GM20000 (cell line): Measurements from ENCODE around the gene FAM98A.

Experiments
- DNase-seq: peaks from one replicate; pipeline ENCODE4 v3.0.0; 2012; ENCODE audit warnings: low spot score
- CTCF ChIP-seq: IDR thresholded peaks from 2 replicates; pipeline ENCODE4 v1.5.1; 2012; ENCODE audit warnings: mild to moderate bottlenecking, control low read depth; ENCODE audit errors: extremely low read depth, missing control alignments

FAM98A gene

GRCh38 chr2:33607251-33607721 lies 8.2 kb upstream of the FAM98A start:
- TF ChIP-seq CTCF = no peak
- no peak for DNase-seq

- DNase-seq = no peak
- no peak for TF ChIP-seq CTCF
Measured at GRCh38 chr2:33606622-33607021, 7.5 kb upstream of the FAM98A start.

DNA sequence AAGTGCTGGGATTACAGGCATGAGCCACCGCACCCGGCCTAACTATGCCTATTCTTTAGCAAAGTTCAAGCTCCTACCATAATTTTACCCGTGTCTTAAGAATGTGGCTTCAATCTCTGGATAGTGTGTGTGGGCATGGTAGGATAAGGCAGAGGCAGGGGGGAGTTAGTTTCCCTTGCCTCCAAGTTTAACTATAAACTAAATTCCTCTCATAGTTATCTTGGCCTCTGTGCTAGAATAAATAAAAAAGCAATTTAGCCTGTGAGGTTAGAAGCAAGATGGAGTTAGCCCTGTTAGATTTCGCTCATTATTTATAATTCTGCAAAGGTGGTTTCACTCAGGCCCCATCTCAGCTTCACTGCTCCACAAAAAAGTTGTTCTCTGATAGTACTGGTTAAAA lies 7.0 kb upstream of the FAM98A start:
- no peak for TF ChIP-seq CTCF

GRCh38 chr2:33605056-33605455 lies 6.0 kb upstream of the FAM98A start:
- DNase-seq = no peak
- TF ChIP-seq CTCF = no peak

More for the DNA sequence above, 7.0 kb upstream of the FAM98A start:
- DNase-seq = no peak

DNA sequence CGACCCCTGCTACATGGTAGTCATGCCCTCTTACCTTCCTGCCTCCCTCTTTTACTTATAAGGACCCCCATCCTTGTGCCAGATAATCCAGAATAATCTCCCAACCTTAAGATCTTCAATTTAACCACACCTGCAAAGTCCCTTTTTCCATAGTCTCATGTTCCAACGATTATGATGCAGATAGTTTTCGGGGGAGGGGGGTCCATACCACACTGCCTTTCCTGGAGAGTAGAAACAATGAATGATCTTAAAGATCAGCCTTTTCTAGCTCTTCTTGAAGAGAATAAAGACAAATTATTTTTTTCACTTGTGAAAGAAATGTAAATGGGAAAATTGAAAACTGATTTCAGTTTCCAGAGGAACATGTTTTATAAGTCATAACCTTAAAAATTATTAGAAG lies 4.3 kb upstream of the FAM98A start:
- no peak for TF ChIP-seq CTCF
- no peak for DNase-seq

DNA sequence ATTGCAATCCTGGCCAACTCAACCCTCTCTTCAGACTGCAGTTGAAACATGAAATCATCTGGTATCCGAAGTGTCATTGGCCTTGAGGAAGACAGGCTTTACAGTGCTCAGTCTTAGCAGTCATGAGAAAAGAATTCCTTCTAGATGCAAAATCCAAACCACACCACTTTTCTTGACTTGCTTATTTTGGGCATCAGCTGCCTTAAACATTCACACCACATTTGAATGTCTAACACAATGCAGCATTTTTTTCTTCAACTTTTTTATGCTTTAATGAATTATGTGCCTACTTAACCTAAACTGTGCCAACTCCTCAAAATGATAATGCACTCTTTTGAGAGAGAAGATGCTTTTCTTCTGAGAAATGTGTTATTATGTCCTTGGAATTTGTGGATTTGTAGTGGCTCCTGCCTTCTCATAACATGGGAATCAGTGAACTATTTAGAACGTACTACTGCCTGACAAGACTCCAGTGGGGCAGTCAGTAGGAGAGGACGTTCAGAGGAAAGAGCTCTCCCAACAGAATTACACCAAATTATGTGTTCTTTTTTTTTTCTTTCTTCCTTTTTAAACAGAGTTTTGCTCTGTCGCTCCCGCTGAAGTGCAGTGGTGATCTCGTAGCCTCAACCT lies 3.2 kb upstream of the FAM98A start:
- TF ChIP-seq CTCF = no peak
- no peak for DNase-seq

DNA sequence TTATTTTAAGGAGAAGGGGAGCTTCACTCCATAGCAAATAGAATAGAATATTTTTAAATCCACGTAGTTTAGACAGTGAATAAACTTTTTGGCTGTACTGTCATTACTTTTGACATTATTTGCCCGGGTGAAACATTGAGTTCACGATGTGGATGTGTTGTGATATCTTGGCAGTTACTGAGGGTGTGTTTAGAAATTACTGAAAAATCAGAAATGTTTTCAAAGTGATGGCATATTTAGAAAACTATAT lies 769 bp upstream of the FAM98A start:
- no peak for TF ChIP-seq CTCF
- DNase-seq = no peak
